ENCODE results near the gene SHKBP1. TPM values are rescaled to one million over a fixed set of nuclear protein-coding genes. Genes with fewer than 3 reads are reported as not detected.

The SHKBP1 gene
- total and polyA plus RNA-seq, 2 donors (not counting 1 experiment from before 2014, with no cell fraction given): 179 to 227 TPM

DNA sequence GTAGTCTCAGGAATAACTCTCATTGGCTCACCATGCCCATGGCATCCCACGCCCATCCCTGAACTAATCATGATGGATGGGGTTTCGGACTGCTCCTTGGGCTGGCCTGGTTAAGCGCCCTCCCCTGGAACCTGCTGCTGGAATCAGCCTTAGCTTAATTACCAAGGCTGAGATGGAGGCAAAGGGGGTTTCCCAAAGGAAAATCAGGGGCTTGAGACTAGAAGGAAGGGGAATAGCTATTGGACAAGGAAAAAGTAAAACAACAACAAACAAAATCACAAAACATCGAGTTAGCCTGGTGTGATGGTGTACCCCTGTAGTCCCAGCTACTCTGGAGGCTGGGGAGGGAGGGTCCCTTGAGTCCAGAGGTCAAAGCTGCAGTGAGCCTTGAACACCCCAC lies 25.7 kb upstream of the SHKBP1 start:
- intact Hi-C loops (cut with micrococcal nuclease): no loop called here

DNA sequence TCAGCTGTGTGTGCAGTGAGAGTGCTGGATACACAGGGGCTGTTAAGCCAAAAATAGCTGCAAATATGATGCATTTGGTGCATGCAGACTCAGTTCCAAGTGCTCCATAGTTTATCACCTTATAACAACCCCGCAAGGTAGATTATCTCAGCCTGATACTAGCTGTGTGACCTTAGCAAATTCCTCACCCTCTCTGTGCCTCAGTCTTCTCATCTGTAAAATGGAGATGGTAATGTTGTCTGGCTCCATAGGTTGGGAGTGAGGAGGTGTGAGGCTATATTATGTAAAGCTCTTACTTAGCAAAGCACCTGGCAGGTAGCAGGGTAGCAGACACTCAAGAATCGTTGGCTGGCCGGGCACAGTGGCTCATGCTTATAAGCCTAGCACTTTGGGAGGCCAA lies 23.8 kb upstream of the SHKBP1 start:
- Histone ChIP-seq H3K79me2 (ENCODE audit: control insufficient read depth, insufficient read depth, low read length) (no peaks in the 10 kb centered on the region), H3K4me3 (ENCODE audit: control extremely low read depth in 1 of 5, extremely low read depth in 1 of 5, insufficient read depth in 1 of 5, low read depth in 2 of 5, low read length in 4 of 5) (no peak overlapping the region), H2AFZ (ENCODE audit: insufficient read depth, low read depth, low read length, poor library complexity, severe bottlenecking) (no peak overlapping the region), H3K36me3 (replicated peaks in 1 of 2; ENCODE audit: control extremely low read depth in 1 of 2, control insufficient read depth in 1 of 2, extremely low read depth in 1 of 2, insufficient read depth in 2 of 2, low read length in 1 of 2) (no peaks in the 10 kb centered on the region), H3K4me1 (ENCODE audit: control insufficient read depth in 2 of 2, insufficient read depth in 2 of 2, low read length in 2 of 2) (peaks cover 4% of the 10 kb centered on the region in 2 donors), H3K4me2 (replicated peaks; ENCODE audit: low read depth, low read length, poor library complexity, severe bottlenecking) (no peak overlapping the region), H3K9me3 (ENCODE audit: control extremely low read depth in 1 of 3, control insufficient read depth in 2 of 3, insufficient read depth in 1 of 3, low read length in 2 of 3) (peaks cover 0 to 5% (median 0%) of the 10 kb centered on the region in 3 donors), H3K9ac (ENCODE audit: low read length) (no peak overlapping the region), H3K27me3 (replicated peaks in 1 of 4; ENCODE audit: control extremely low read depth in 1 of 4, control insufficient read depth in 3 of 4, insufficient read depth in 4 of 4, low read length in 3 of 4) (peaks cover 0 to 66% (median 25%) of the 10 kb centered on the region in 4 experiments), H4K20me1 (ENCODE audit: control insufficient read depth, insufficient read depth, low read length, poor library complexity, severe bottlenecking) (no peaks in the 10 kb centered on the region), H3K27ac (ENCODE audit: low read length in 2 of 2) (no peak overlapping the region)
- WGBS (ENCODE audit: insufficient coverage): 100% methylated on average over 2 of the region's 3 CpGs
- no peaks in the 10 kb centered on the region for H3K9me3 Mint-ChIP-seq (ENCODE audit: insufficient read depth)
- no peak overlapping the region for H3K4me3 Mint-ChIP-seq
- intact Hi-C loops (cut with micrococcal nuclease): no loop called here
- H3K27ac Mint-ChIP-seq: no peak overlapping the region
- CTCF ChIA-PET: interaction anchor here (0.8 kb wide), 2 partner anchors 12 to 82 kb away, joined by 3 read pairs; no protein-coding TSS in a partner anchor
- DNase-seq (no peak), ATAC-seq (ENCODE audit: low read depth) (no peak)
- POLR2A ChIA-PET: no interaction called here
- peaks cover 10% of the 10 kb centered on the region for H3K4me1 Mint-ChIP-seq
- TF ChIP-seq CTCF (IDR thresholded peaks at IDR 0.05): no peak
- TF ChIP-seq EZH2 (IDR thresholded peaks at IDR 0.05; ENCODE audit: borderline replicate concordance, insufficient read depth, low read depth, low read length, poor library complexity, severe bottlenecking): no peak
- H3K27me3 Mint-ChIP-seq: peaks cover 52% of the 10 kb centered on the region

More for the DNA sequence above, 25.7 kb upstream of the SHKBP1 start:
- H3K79me2 ChIP-seq (ENCODE audit: control insufficient read depth, insufficient read depth, low read length): no peaks in the 10 kb centered on the region
- peaks cover 0 to 60% (median 29%) of the 10 kb centered on the region in 4 experiments for H3K27me3 ChIP-seq (replicated peaks in 1 of 4; ENCODE audit: control extremely low read depth in 1 of 4, control insufficient read depth in 3 of 4, insufficient read depth in 4 of 4, low read length in 3 of 4)
- H3K9me3 ChIP-seq (ENCODE audit: control extremely low read depth in 1 of 3, control insufficient read depth in 2 of 3, insufficient read depth in 1 of 3, low read length in 2 of 3): peaks cover 0 to 10% (median 5%) of the 10 kb centered on the region in 3 donors
- H2AFZ ChIP-seq (ENCODE audit: insufficient read depth, low read depth, low read length, poor library complexity, severe bottlenecking): no peak overlapping the region
- H3K27me3 Mint-ChIP-seq: peaks cover 59% of the 10 kb centered on the region
- no peak overlapping the region for H3K27ac Mint-ChIP-seq
- no peak overlapping the region for H3K4me3 Mint-ChIP-seq
- H3K4me1 ChIP-seq (ENCODE audit: control insufficient read depth in 2 of 2, insufficient read depth in 2 of 2, low read length in 2 of 2): peaks cover 4% of the 10 kb centered on the region in 2 donors
- ChIA-PET CTCF (interaction anchor here (0.7 to 2.7 kb wide), 10 partner anchors 12 to 218 kb away, joined by 3 to 18 read pairs (median 4); partner anchors contain the start of gene LTBP4), POLR2A (no interaction called here)
- peaks cover 10% of the 10 kb centered on the region for H3K4me1 Mint-ChIP-seq
- TF ChIP-seq CTCF (IDR thresholded peaks at IDR 0.05): no peak
- TF ChIP-seq EZH2 (IDR thresholded peaks at IDR 0.05; ENCODE audit: borderline replicate concordance, insufficient read depth, low read depth, low read length, poor library complexity, severe bottlenecking): no peak
- H3K4me2 ChIP-seq (replicated peaks; ENCODE audit: low read depth, low read length, poor library complexity, severe bottlenecking): no peak overlapping the region
- no peak for DNase-seq
- no peak overlapping the region for H3K4me3 ChIP-seq (ENCODE audit: control extremely low read depth in 1 of 5, extremely low read depth in 1 of 5, insufficient read depth in 1 of 5, low read depth in 2 of 5, low read length in 4 of 5)
- H4K20me1 ChIP-seq (ENCODE audit: control insufficient read depth, insufficient read depth, low read length, poor library complexity, severe bottlenecking): no peaks in the 10 kb centered on the region
- H3K9ac ChIP-seq (ENCODE audit: low read length): no peak overlapping the region
- 100% methylated on average over 2 of the region's 4 CpGs for WGBS (ENCODE audit: insufficient coverage)
- no peaks in the 10 kb centered on the region for H3K36me3 ChIP-seq (replicated peaks in 1 of 2; ENCODE audit: control extremely low read depth in 1 of 2, control insufficient read depth in 1 of 2, extremely low read depth in 1 of 2, insufficient read depth in 2 of 2, low read length in 1 of 2)
- no peak for ATAC-seq (ENCODE audit: low read depth)
- no peak overlapping the region for H3K27ac ChIP-seq (ENCODE audit: low read length in 2 of 2)
- peaks cover 2% of the 10 kb centered on the region for H3K9me3 Mint-ChIP-seq (ENCODE audit: insufficient read depth)
